Prostate gland (tissue), 2 donors: ENCODE data around the gene UST. TPM values are rescaled to one million over a fixed set of nuclear protein-coding genes. Genes with fewer than 3 reads are reported as not detected.

Source experiments
- DNase-seq: peaks from one replicate; pipeline ENCODE4 v3.0.0-alpha.2; 2019; ENCODE audit warnings: low spot score
- H3K27ac ChIP-seq, 2 donors: fragments of 200-600 bp; sonication (generic); 2 replicates each; pipeline ENCODE4 v1.5.1; 2017 to 2019
- H3K27me3 ChIP-seq: fragments of 200-600 bp; sonication (generic); replicated peaks from 2 replicates; pipeline ENCODE4 v1.5.1; 2019; ENCODE audit not compliant: insufficient read depth
- H3K36me3 ChIP-seq, 2 donors: fragments of 200-600 bp; sonication (generic); 1 replicate in 1 of 2; 2 replicates in 1 of 2; pipeline versions ENCODE4 v1.5.1 to v1.8.1; 2017 to 2019
- H3K4me1 ChIP-seq: fragments of 200-600 bp; sonication (generic); replicated peaks from 2 replicates; pipeline ENCODE4 v1.5.1; 2019
- H3K4me3 ChIP-seq, 2 donors: fragments of 200-600 bp; sonication (generic); 2 replicates each; pipeline ENCODE4 v1.5.1; 2017 to 2019
- H3K9me3 ChIP-seq: fragments of 200-600 bp; sonication (generic); 2 replicates; pipeline ENCODE4 v1.5.1; 2017
- POLR2A ChIP-seq: fragments of 450-650 bp; IDR thresholded peaks from one replicate; pipeline ENCODE4 v1.6.1; 2016; ENCODE audit warnings: antibody characterized with exemption, mild to moderate bottlenecking
- POLR2AphosphoS5 ChIP-seq: sonication (generic); formaldehyde crosslinking; IDR thresholded peaks from one replicate; pipeline ENCODE4 v1.6.1; 2017; ENCODE audit warnings: antibody characterized with exemption
- WGBS: methylation state at CpG from one replicate; pipeline ENCODE4 v1.1.5; 2018; 5-methylcytosine and 5-hydroxymethylcytosine counted together
- intact Hi-C: fragments of 100-400 bp; cut with DNase I; formaldehyde crosslinking; loops from one replicate; pipeline ENCODE4 v1.14.2; 2022
- total RNA-seq, 2 donors: library from RNA; depleted of rRNA; stranded (reverse); fragments of >200 nt; gene quantifications; one replicate each; pipeline ENCODE4 v1.1.0, GENCODE V29; 2016
- TF ChIP-seq, protein P1 (sequence below), 4 experiments: fragments of 200-600 bp in 2 of 4; fragments of 450-650 bp in 2 of 4; sonication (generic) in 2 of 4; IDR thresholded peaks; 1 replicate in 3 of 4; 2 replicates in 1 of 4; pipeline ENCODE4 v1.5.1; 2016 to 2019; ENCODE audit warnings: antibody characterized with exemption in 4 of 4, mild to moderate bottlenecking in 2 of 4, moderate library complexity in 2 of 4

Gene UST
- total RNA-seq, 2 donors from 2014 or later, result 6.6 to 12.9 TPM

DNA sequence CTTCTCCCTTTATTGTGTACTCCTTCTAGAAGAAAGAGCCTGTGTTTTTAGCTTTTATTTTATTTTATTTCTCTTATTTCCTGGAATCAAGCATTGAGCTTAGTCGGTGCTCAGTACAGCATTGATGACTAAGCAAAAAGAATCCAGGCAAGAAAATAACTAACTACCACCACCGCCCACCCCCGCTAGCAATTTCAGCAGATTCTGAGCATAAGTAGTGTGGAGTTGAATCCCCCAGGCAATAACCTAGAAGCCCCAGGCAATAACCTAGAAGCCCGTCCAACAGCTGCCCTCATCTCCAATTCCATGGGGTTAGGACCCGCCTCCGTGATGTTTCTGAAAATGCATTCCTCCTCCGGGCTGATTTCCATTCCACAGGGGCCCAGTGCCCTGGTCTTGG lies 312.7 kb downstream of the UST start:
- WGBS, result 88% methylated on average over 7 of the region's 7 CpGs
- no peak for TF ChIP-seq POLR2A
- TF ChIP-seq, protein P1, sequence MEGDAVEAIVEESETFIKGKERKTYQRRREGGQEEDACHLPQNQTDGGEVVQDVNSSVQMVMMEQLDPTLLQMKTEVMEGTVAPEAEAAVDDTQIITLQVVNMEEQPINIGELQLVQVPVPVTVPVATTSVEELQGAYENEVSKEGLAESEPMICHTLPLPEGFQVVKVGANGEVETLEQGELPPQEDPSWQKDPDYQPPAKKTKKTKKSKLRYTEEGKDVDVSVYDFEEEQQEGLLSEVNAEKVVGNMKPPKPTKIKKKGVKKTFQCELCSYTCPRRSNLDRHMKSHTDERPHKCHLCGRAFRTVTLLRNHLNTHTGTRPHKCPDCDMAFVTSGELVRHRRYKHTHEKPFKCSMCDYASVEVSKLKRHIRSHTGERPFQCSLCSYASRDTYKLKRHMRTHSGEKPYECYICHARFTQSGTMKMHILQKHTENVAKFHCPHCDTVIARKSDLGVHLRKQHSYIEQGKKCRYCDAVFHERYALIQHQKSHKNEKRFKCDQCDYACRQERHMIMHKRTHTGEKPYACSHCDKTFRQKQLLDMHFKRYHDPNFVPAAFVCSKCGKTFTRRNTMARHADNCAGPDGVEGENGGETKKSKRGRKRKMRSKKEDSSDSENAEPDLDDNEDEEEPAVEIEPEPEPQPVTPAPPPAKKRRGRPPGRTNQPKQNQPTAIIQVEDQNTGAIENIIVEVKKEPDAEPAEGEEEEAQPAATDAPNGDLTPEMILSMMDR (IDR thresholded peaks at IDR 0.05), result no peak
- TF ChIP-seq POLR2AphosphoS5, result no peak
- H3K27me3 ChIP-seq, result no peaks in the 10 kb centered on the region
- peaks cover 9% of the 10 kb centered on the region for H3K4me1 ChIP-seq
- H3K9me3 ChIP-seq, result no peaks in the 10 kb centered on the region
- no peak overlapping the region for H3K4me3 ChIP-seq
- no peak overlapping the region for H3K27ac ChIP-seq
- intact Hi-C loops, result no loop called here
- no peaks in the 10 kb centered on the region for H3K36me3 ChIP-seq
- no peak for DNase-seq

DNA sequence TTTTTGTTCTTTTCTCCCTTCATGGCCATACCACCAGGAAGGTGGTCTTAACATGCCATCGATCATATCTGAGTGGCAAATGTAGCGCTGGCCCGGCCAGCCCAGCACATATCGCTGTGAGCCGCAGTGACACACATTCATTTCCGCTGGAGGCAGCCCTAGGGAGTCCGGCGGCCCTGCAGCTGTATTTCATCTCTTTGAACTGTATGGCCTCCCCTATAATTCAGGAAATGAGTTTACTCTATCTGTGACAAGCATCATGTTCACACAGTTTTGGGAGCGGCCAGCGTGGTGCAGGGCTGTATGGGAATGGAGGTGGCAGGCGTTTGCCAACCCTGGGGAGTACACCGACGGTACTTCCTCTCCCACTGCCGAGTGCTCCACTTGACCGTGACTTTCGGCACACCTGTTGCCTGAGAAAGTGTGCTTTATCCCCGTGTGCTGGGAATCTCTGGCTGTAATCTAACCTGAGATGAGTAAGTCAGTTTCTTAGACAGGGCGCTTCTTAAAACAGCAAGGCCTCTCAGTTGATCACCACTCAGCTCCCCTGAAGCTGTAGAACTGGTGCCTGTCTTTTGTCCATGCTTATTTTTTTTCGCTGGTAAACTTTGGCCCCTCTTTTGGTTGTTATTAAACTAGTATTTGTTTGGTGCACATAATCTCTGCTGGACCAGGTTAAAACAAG lies 313.6 kb downstream of the UST start:
- TF ChIP-seq POLR2AphosphoS5 (no peak), POLR2A (no peak)
- TF ChIP-seq, protein P1 (IDR thresholded peaks at IDR 0.05), result no peak
- Histone ChIP-seq H3K9me3 (no peaks in the 10 kb centered on the region), H3K4me1 (peaks cover 9% of the 10 kb centered on the region), H3K4me3 (no peak overlapping the region), H3K27ac (peak overlapping the region in 1 of 2 donors; percentile 1), H3K27me3 (no peaks in the 10 kb centered on the region), H3K36me3 (no peaks in the 10 kb centered on the region)
- WGBS, result 70% methylated on average over 19 of the region's 19 CpGs
- intact Hi-C loops, result no loop called here
- no peak for DNase-seq

DNA sequence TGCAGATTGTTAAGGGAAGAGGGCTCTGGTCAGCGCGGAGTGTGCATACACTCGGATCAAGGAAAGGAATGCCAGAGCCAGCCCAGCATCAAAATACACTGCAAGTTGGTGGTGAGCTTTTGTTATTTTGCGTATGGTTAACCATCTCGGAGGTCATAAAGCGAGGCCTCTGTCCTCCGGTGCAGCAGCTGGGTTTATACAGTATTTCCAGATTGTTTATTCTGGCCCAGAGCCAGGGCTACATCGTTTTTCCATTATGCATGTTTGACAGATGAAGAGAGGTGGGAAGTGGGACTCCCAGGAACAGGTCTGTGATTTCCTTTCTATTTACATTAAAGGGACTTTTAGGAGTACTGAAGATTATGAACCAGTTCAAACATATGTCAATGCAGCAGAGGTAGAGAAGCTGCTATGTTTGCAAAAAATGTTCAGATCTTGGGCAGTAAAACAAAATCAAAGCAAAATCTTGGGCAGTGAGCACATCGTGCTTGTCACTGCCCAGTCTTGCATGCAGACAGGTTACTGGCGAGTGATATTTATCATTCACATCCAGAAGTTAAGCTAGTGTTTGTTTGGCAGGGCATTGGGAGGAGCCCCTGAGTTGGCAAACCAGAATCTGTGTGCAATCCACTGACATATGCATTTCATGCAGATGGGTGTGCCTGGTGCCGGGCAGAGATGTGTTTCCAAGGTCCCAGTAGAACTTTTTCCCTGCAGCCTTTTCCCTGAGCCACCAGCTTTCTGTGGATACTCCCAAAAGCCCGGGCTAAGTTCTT lies 314.3 kb downstream of the UST start:
- TF ChIP-seq POLR2A (no peak), POLR2AphosphoS5 (no peak)
- TF ChIP-seq, protein P1 (IDR thresholded peaks at IDR 0.05), result no peak
- H3K36me3 ChIP-seq, result no peaks in the 10 kb centered on the region
- DNase-seq, result no peak
- peak overlapping the region in 1 of 2 donors; percentile 1 for H3K27ac ChIP-seq
- H3K27me3 ChIP-seq, result no peaks in the 10 kb centered on the region
- WGBS, result 29% methylated on average over 12 of the region's 12 CpGs
- H3K4me3 ChIP-seq, result no peak overlapping the region
- intact Hi-C loops, result no loop called here
- peaks cover 9% of the 10 kb centered on the region for H3K4me1 ChIP-seq
- no peaks in the 10 kb centered on the region for H3K9me3 ChIP-seq

DNA sequence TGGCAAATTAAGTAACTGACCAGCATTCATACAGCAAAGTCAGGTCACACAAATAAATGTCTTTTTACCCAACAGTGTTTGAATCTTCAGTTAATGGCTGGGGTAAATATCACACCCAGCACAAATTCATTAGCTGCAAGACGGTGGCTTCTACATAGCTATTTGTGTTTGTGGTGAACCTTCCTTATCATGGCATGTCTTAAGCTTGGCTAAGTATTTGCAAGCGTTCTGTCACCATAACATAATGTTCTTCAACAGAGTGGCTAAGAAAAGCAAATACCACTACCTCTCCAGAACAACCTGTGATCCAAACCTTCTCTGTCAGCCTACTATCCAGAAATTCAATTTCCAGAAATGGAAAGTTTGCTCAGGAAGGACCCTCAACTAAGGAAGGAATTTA lies 315.1 kb downstream of the UST start:
- no peaks in the 10 kb centered on the region for H3K27me3 ChIP-seq
- TF ChIP-seq POLR2A, result no peak
- no peak for TF ChIP-seq POLR2AphosphoS5
- TF ChIP-seq, protein P1 (IDR thresholded peaks at IDR 0.05), result no peak
- no peak overlapping the region for H3K27ac ChIP-seq
- 65% methylated on average over 2 of the region's 2 CpGs for WGBS
- H3K4me3 ChIP-seq, result no peak overlapping the region
- no peaks in the 10 kb centered on the region for H3K9me3 ChIP-seq
- H3K4me1 ChIP-seq, result peaks cover 9% of the 10 kb centered on the region
- H3K36me3 ChIP-seq, result no peaks in the 10 kb centered on the region
- intact Hi-C loops, result no loop called here
- DNase-seq, result no peak
